HG03175 (cell line): Measurements from ENCODE around the gene PLEKHD1.
A peak's percentile ranks its signal among the peaks of the same experiment; 100 is the strongest.
"Not testable (repeated sequence)": the region's sequence is repeated elsewhere in the genome, so short reads cannot be mapped to it uniquely, and the experiment has no call there.

Experiments
- ATAC-seq: cut with Tn5 transposase; IDR thresholded peaks from one replicate; pipeline ENCODE4 v1.9.1; 2021; ENCODE audit warnings: mild to moderate bottlenecking, moderate library complexity; ENCODE audit not compliant: unreplicated experiment

PLEKHD1 gene

DNA sequence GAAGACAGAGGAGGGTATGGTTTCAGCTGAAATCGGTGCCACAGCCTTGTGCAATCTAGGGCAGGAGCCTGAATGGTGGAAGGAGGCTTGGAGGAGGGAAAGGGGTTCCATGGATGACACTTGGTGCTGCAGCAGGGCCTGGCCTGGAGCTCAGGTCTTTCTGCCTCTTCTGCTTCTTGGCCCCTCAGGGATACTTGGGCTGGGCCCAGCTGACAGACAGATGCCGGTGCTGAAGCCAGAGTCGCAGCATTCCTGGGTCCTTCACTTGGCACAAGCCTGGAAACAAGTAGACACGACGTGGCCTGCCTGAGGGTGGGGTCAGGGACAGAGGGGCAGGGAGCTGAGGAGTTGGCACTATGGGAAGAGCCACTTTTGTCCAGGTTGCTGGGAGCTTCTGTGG, 4.4 kb upstream of the PLEKHD1 start:
- ATAC-seq: no peak

- peak; percentile 93 for ATAC-seq
Measured at GRCh38 chr14:69481815-69482568, 2.5 kb upstream of the PLEKHD1 start.

DNA sequence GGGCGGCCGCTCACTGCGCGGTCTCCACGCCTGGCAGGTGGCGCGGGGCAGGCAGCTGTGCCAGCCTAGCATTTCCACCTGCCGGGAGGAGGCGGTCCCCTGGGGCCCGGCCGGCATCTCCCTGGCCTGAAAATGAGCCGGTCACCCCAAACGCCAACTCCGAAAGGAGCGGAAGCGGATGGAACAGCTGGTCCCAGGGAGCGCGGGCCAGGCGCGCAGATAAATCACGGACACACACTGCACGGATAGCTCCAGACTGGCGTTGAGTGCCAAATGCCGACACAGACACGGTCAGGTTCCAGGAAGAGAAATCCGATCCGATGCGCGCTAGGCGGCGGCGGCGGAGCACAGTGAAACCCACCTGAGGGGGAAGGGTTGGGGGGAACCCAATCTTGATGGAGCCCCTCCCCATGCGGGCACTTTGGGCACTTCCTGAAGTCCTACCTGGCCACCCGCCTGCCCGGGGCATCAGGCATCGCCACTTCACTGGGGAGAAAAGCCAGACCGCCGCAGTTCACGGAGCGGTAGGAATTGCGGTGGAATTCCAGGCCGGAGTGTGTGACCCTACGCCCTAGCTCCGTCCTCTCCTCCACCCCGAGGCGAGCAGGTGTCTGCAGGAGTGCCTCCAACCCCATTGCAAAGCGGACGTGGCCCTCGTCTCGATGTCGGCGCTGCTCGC, 624 bp upstream of the PLEKHD1 start:
- no peak for ATAC-seq

DNA sequence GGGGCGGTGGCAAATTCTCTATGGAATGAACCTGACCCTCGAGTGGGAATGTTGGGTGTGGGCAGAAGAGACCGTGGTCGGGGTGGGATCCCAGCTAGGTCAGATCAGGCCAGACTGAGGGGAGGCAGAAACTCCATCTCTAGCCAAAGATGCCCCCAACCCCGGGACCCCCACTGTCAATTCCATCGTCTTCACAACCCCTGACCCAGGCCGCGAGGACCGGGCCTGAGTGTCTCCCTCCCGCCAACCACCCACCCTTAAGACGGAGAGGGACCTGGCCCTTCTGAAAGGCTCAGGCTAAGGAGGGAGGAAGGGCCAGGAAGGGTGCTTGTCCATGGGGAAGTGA, 760 bp downstream of the PLEKHD1 start:
- no peak for ATAC-seq

DNA sequence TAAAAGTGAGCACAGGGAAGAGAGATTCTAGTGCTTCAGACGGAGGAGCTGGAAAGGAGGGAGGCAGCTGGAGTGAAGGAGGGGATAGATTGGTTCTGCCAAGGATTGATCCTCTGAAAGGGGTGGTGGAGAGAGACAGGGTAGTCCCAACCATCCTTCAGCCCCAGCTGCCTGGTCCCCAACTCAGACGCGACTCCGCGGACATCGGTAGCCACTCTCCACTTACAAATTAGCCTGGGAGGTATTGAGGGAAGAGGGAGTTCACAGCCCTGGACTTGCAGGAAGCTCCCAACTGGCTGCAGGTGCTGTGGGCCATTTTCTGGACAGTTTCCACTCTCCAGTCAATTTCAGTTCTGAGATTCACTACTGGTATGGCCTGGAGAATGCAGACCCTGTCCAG, 1.2 kb downstream of the PLEKHD1 start:
- no peak for ATAC-seq

DNA sequence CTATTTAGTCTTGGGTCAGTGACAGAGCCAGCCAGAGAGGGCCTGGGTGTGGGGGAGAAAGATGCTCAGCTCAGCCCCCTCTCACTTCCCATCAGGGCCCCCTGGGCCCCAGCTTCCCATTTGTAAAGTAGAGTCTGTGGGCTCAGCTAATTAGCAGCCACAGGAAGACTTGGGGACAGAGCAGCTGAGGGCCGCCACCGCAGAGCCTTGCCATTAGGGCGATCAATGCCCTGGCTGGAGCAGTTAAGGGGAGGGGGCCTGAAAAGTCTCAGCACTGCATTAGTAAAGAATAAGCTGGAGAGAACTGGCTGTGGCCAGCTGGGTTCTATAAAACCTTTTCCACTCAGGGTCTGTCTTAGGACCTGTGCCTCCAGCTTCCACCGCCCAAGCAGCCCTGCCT, 2.7 kb downstream of the PLEKHD1 start:
- ATAC-seq: no peak

DNA sequence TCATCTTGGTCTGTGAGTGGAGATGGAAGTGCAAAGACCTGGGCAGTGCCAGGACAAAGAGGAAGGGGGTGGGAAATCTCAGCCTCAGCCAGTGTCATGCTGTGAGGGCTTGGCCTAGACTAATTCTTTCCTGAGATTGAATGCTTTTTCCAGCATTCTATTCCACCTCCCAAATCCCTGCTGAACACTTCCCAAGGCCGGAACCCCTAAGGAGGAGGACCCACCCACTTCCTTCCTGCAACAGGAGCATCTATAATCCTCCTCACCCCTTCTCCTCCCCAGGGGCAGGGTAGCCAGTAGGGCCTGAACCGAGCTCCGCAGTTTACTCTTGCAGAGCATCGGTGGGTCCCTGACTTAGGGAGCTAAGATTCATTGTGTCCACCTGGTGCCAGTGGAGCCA, 3.2 kb downstream of the PLEKHD1 start:
- no peak for ATAC-seq

- no peak for ATAC-seq
Measured at GRCh38 chr14:69489495-69489894, 5.0 kb downstream of the PLEKHD1 start.

- ATAC-seq: no peak
Measured at GRCh38 chr14:69490219-69490918, 5.8 kb downstream of the PLEKHD1 start.

DNA sequence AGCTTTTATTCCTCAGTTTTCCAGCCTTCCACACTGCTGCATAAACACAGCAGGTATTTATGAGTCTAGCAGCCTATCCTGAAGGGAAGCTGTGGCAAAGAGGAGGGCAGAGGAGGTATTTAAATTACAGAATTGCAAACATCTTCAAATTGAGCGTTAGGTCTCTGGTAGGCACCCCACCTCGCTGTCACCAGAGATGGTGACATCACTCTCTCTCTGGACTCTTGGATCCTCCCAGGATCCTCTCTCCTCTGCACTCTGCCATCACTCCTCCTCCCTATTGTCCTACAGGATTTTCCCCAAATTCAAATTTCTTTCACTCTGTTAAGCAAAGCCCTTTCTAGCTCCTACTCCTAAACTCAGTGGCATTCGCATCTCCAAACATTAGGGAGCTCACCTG, 6.7 kb downstream of the PLEKHD1 start:
- no peak for ATAC-seq

GRCh38 chr14:69493038-69493437, 8.5 kb downstream of the PLEKHD1 start:
- ATAC-seq: no peak

DNA sequence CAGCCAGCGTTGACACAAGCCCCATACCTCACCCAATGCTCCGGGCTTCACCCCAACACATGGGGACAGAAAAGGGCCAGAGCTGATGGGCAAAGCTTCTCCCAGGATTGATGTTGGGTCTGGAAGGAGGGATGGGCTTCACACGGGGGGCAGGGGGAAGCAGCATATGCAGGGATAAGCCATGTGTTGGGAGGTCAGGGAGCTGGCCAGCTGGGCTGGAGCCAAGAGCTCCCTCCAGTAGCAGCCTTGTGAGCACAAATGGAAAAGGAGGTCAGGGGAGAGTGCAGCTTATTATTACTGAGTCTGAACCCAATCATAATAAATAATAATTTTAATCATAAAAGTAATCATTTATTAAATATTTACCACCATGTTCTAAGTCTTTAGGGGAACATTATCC, 9.3 kb downstream of the PLEKHD1 start:
- no peak for ATAC-seq

DNA sequence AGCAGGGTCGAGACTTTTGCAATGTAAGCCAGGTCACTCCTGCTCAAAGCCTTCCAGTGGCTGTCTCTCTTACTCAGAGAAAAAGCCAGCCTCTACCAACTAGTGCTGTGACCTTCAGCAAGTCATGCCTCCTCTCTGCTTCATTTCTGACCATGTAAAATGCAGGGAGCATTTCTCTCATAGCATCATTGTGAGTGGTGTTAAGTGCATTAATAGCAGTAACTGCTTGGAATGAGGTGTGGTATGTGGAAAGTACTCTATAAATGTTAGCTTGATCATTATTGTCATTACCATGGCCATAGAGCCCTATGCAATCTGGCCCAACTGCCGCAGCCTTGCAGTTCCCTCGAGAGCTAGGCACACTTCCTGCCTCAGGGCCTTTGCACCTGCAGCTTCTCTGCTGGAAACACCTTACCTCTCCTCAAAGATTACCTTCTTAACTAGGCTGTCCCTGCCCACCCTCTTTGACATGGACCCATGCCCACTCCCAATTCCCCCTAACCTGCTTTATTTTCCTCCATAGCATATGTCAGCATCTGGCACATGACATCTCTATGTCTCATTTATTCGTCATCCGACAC, 10.9 kb downstream of the PLEKHD1 start:
- no peak for ATAC-seq

GRCh38 chr14:69497866-69498265, 13.3 kb downstream of the PLEKHD1 start:
- not testable (repeated sequence) for ATAC-seq

- not testable (repeated sequence) for ATAC-seq
Measured at GRCh38 chr14:69498286-69498685, 13.8 kb downstream of the PLEKHD1 start.

GRCh38 chr14:69499436-69499835, 14.9 kb downstream of the PLEKHD1 start:
- ATAC-seq: no peak

DNA sequence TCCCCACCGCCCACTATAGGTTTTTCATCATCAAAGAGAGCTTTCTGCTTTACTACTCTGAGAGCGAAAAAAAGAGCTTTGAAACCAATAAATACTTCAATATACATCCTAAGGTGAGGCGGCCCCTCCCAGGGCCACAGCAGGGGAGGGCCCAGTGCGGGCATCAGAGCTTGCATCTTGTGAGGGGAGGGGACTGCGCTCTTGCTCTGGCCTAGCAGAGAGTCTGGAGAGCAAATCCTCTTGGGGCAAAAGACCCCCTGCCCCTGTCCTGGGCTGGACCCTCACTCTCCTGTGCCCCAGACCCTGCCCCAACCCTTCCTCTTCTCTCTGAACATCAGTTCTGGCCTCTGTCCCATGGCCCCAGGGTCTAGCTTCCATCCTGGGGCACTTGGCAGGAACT, 15.6 kb downstream of the PLEKHD1 start:
- ATAC-seq: no peak

DNA sequence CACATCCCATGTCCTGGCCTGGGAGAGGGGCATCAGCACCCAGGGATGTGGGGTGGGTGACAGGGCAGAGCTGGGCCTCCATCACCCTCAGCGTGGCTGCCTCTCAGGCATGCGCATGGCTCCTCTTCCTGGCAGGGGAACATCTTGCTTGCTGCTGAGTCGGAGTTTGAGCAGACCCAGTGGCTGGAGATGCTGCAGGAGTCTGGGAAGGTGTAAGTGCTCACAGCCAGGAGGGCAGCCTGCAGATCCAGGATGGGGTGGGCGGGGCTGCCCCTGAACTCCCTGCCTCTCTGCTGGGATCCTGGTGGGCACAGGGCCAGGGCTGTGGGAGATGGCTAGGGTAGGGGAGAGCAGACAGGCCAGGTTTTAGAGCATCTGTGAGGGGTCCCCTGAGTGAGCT, 16.2 kb downstream of the PLEKHD1 start:
- no peak for ATAC-seq

DNA sequence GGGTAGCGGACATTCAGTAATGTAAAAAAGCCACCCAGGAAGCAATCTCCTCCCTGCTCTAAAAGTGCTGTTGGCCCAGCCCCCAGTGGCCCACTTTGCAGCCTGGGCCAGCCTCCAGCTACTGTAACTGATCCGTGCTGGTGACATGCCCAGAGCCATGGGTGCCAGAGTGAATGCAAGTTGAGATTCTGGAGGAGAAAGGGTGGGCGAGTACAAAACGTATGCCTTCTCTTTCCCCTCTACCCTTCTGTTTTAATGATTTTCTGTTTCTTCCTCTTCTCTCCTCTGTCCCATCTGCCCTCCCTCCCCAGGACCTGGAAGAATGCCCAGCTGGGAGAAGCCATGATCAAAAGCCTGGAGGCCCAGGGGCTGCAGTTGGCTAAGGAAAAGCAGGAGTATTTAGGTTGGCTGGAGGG, 16.9 kb downstream of the PLEKHD1 start:
- no peak for ATAC-seq

DNA sequence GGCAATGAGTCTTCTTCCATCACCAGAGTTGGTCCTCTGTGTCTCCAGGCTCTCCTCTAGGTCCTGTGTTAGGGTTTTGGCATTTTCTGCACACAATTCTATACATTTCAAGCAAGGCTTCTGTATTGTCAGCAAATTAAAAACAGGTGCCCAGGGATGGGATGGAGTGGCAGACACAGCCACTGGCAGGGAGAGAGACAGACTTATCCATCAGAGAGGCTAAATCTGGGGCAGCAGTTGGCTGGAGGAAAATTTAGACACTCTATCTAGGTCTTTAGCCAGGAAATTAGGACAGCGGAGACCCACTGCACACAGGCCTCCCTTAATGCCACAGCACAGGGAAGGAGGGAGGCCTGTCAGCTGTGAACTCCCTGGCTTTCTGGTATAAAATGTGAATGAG, 20.2 kb downstream of the PLEKHD1 start:
- no peak for ATAC-seq

DNA sequence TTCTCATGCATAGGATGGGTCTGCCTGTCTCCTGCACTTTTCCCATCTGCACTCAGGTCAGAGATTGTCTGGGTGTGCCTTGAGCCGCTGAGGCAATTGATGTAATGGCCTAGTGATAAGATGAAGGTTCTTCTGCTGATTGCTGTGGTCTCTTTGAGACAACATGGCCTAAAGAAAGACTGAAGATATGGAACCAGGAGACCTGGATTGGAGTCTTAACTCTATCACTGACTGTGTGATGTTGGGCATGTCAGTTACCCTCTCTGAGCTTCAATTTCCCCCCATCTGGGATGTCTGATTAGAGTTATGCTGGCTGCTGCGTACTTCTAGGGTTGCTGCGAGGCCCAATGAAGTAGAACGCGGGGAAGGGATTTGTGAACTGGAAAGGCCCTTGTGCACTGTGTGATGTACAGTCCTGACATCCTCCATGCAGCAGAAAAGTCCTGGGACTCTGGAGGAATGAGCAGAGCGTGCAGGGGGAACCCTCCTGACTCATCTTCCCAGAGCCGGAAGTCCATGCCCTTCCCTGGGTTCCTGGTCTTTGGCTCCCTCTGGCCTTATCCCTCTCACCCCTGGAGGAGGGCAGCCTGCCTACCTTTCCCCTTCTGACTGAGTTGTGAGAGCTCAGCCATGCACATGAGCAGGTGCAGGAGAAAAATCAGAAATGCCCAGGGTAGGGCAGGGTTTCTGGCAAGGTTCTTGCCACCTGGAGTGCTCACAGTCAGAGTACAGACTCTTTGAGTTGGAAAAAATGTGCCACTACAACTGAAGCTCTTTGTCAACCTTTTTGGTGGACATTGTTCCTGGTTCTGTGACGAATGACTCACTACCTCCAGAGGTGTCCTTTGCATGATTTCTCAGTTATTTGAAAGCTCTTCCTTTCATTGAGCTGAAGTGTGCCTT, 21.1 kb downstream of the PLEKHD1 start:
- no peak for ATAC-seq
